Liver (tissue), 3 donors: Measurements from ENCODE around the gene BDH1.

Experiments
- CTCF ChIP-seq: fragments of 150-350 bp; IDR thresholded peaks from 2 replicates; pipeline ENCODE4 v1.5.1; 2017; ENCODE audit warnings: improper control_type of control experiment, low read depth, low read length; ENCODE audit not compliant: missing input control
- JUND ChIP-seq, 2 donors: IDR thresholded peaks; 2 replicates each; pipeline ENCODE4 v1.6.1; 2016; ENCODE audit warnings: antibody characterized with exemption in 2 of 2
- MAX ChIP-seq: IDR thresholded peaks from 2 replicates; pipeline ENCODE4 v1.6.1; 2016; ENCODE audit warnings: antibody characterized with exemption
- donor health status: healthy.
- donor health status: healthy.

- no peak for TF ChIP-seq MAX
- no peak for TF ChIP-seq JUND (IDR thresholded peaks at IDR 0.05)
- no peak for TF ChIP-seq CTCF
Observed at GRCh38 chr3:197545101-197545500, 10.7 kb downstream of the BDH1 start.
